Thymus (tissue), 11 donors: ENCODE measurements around the gene ZNF217. TPM values are rescaled to one million over a fixed set of nuclear protein-coding genes. Genes with fewer than 3 reads are reported as not detected.
"Not testable (repeated sequence)": the region's sequence is repeated elsewhere in the genome, so short reads cannot be mapped to it uniquely, and the experiment has no call there.

Experiments
- DNase-seq, 9 donors: peaks; one replicate each; pipeline ENCODE4 v3.0.0-alpha.2; 2013; ENCODE audit warnings: low spot score in 9 of 9, low read depth in 6 of 9, missing footprints in 1 of 9
- H3K27ac ChIP-seq, 2 donors: one replicate each; pipeline ENCODE4 v1.5.1; 2013; ENCODE audit warnings: control low read depth in 1 of 2, low read depth in 1 of 2, low read length in 1 of 2, mild to moderate bottlenecking in 1 of 2, moderate library complexity in 1 of 2
- H3K27me3 ChIP-seq, 2 donors: one replicate each; pipeline ENCODE4 v1.5.1; 2013; ENCODE audit warnings: low read length in 1 of 2; ENCODE audit not compliant: control insufficient read depth in 2 of 2, insufficient read depth in 1 of 2
- H3K36me3 ChIP-seq, 2 donors: one replicate each; pipeline ENCODE4 v1.5.1; 2013; ENCODE audit warnings: low read length in 1 of 2, mild to moderate bottlenecking in 1 of 2, moderate library complexity in 1 of 2; ENCODE audit not compliant: control insufficient read depth in 2 of 2, insufficient read depth in 2 of 2
- H3K4me1 ChIP-seq, 2 donors: one replicate each; pipeline ENCODE4 v1.5.1; 2013; ENCODE audit warnings: low read length in 2 of 2; ENCODE audit not compliant: control insufficient read depth in 2 of 2, insufficient read depth in 2 of 2
- H3K4me3 ChIP-seq, 2 donors: one replicate each; pipeline ENCODE4 v1.5.1; 2013; ENCODE audit warnings: low read length in 2 of 2, control low read depth in 1 of 2, mild to moderate bottlenecking in 1 of 2
- H3K9me3 ChIP-seq, 2 donors: one replicate each; pipeline ENCODE4 v1.5.1; 2013; ENCODE audit warnings: low read length in 1 of 2, mild to moderate bottlenecking in 1 of 2; ENCODE audit not compliant: control insufficient read depth in 2 of 2, insufficient read depth in 1 of 2
- WGBS: extraction: QIAGEN DNeasy Blood & Tissue Kit; methylation state at CpG from one replicate; pipeline ENCODE4 v1.1.7; 2013; 5-methylcytosine and 5-hydroxymethylcytosine counted together
- polyA plus RNA-seq: library from polyadenylated mRNA; stranded (reverse); fragments of 200-250 nt; gene quantifications from one replicate; pipeline ENCODE4 v1.2.3, GENCODE V29; 2013
- total RNA-seq: library from RNA; stranded (reverse); fragments of 120-200 nt; gene quantifications from one replicate; pipeline ENCODE4 v1.2.4, GENCODE V29; 2013
- donor health status: healthy.

Gene ZNF217
- total and polyA plus RNA-seq, 2 donors: 22.6 to 26.5 TPM

DNA sequence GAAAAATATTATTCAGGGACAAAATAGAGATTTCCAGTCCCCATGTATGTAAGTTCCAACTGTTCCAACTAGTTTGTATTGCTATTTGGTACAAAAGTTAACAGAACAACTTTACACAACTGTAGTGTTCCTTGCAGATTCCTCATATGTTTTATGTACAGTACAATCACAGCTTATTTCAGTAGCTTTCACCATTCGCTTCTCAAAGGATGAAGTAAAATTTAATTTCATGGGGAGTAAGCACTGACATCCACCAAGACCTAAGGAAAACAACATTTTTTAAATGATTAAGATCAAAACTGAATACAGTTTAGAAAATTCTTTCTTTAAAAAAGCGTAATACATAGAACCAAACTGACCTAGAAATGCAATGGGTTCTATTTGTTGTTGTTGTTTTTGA, 24.6 kb downstream of the ZNF217 start:
- Histone ChIP-seq H3K4me1 (no peaks in the 10 kb centered on the region), H3K4me3 (no peak overlapping the region), H3K27ac (no peak overlapping the region), H3K27me3 (no peaks in the 10 kb centered on the region), H3K36me3 (peaks cover 70 to 89% of the 10 kb centered on the region in 2 donors), H3K9me3 (no peaks in the 10 kb centered on the region)
- WGBS: 100% methylated on average over 2 of the region's 2 CpGs
- no peak for DNase-seq

DNA sequence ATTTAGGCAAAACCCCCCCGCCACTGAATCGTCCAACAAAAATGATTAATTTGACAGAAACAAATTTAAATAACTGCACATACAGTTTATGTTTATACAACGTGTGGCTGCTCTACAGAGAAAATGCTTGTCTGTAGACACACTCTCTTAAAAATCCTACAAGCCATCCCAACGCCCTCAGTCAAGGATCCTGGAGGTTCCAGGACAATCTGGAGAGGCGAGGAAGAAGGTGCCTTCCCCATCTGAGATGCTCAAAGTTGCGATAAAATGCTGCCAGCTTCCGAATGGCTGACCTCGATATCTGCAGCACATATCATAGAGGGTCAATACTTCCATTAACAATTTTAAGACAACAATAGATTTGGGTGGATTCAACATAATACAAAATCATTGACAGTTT, 25.3 kb downstream of the ZNF217 start:
- no peaks in the 10 kb centered on the region for H3K9me3 ChIP-seq
- H3K36me3 ChIP-seq: peaks cover 63 to 86% of the 10 kb centered on the region in 2 donors
- no peak for DNase-seq
- 98% methylated on average over 8 of the region's 8 CpGs for WGBS
- no peaks in the 10 kb centered on the region for H3K27me3 ChIP-seq
- no peaks in the 10 kb centered on the region for H3K4me1 ChIP-seq
- H3K27ac ChIP-seq: no peak overlapping the region
- no peak overlapping the region for H3K4me3 ChIP-seq

DNA sequence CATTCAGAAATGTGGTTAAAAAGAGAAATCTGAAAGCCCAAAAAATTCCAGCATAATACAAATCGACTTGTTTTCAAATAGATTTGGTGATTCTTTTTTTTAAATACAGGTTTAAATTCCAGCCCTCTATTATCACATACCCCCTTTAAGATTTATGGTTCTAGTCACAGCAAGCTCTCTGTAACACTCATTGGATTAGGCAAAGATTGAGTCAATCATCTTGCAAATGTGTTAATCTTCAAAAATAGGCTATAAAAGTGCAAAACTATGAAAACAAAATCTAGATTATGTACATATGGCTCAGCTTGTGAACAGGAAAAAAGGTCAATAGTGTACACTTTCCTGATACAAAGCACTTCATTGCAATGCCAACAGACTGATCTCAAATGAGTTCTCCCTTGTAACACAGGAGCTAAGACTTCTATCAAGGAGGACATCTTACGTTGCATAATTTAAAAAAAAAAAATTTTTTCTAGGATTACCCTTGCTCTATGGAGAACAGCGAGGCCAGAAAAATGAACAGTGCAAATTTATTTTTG, 26.2 kb downstream of the ZNF217 start:
- H3K9me3 ChIP-seq: no peaks in the 10 kb centered on the region
- H3K36me3 ChIP-seq: peaks cover 55 to 77% of the 10 kb centered on the region in 2 donors
- no peak overlapping the region for H3K27ac ChIP-seq
- H3K4me3 ChIP-seq: no peak overlapping the region
- DNase-seq: no peak
- 98% methylated on average over 3 of the region's 3 CpGs for WGBS
- H3K27me3 ChIP-seq: no peaks in the 10 kb centered on the region
- H3K4me1 ChIP-seq: no peaks in the 10 kb centered on the region

DNA sequence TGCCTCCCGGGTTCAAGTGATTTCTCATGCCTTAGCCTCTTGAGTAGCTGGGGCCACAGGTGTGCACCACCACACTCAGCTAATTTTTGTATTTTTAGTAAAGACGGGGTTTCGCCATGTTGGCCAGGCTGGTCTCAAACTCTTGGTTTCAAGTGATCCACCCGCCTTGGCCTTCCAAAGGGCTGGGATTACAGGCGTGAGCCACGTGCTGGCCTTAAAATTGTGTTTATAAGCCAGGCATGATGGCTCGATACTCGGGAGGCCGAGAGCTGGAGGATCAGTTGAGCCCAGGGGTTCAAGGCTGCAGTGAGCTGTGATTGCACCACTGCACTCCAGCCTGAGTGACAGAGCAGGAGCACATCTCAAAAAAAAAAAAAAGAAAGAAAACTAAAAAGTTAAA, 27.0 kb downstream of the ZNF217 start:
- not testable (repeated sequence) for H3K4me1 ChIP-seq, H3K4me3 ChIP-seq, H3K27me3 ChIP-seq, DNase-seq, H3K9me3 ChIP-seq, H3K27ac ChIP-seq
- whole genome bisulfite sequencing: 97% methylated on average over 9 of the region's 9 CpGs
- H3K36me3 ChIP-seq: peaks cover 51 to 69% of the 10 kb centered on the region in 2 donors

DNA sequence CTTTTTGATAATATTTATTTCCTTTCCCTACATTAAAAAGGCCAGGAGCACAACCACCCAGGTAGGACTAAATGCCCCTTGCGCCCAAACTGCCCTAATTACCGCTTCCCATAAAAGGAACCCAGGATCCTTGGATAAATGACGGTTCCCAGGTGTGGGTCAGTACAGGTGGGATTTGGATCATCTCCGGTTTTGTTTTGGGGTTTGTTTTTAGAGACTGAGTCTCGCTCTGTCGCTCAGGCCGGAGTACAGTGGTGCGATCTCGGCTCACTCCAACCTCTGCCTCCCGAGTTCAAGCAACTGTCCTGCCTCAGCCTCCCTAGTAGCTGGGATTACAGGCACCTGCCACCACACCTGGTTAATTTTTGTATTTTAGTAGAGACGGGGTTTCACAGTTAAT, 28.4 kb downstream of the ZNF217 start:
- WGBS: over 99% methylated on average over 11 of the region's 11 CpGs
- Histone ChIP-seq H3K27me3 (no peaks in the 10 kb centered on the region), H3K4me1 (no peaks in the 10 kb centered on the region), H3K36me3 (peaks cover 45 to 55% of the 10 kb centered on the region in 2 donors), H3K27ac (no peak overlapping the region), H3K9me3 (no peaks in the 10 kb centered on the region), H3K4me3 (no peak overlapping the region)
- no peak for DNase-seq

DNA sequence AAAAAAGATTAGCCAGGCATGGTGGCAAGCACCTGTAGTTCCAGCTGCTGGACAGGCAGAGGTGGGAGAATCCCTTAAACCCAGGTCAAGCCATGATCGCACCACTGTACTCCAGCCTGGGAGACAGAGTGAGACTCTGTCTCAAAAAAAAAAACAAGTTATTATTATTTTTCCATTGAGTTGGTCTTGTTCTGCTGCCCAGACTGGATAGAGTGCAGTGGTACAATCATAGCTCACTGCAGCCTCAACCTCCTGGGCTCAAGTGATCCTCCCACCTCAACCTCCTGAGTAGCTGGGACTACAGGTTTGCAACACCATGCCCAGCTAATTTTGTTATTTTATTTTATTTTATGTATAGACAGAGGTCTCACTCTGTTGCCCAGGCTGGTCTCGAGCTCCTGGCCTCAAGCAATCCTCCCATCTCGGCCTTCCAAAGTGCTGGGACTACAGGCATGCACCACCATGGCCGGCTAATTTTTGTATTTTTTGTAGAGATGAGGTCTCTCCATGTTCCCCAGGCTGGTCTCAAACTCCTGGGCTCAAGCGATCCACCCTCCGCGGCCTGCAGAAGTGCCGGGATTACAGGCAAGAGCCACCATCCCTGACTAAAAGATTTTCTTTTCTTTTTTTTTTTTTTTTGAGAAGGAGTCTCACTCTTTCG, 31.4 kb downstream of the ZNF217 start:
- not testable (repeated sequence) for H3K4me1 ChIP-seq, H3K4me3 ChIP-seq, DNase-seq, H3K27ac ChIP-seq, H3K9me3 ChIP-seq, H3K27me3 ChIP-seq
- WGBS: 98% methylated on average over 9 of the region's 9 CpGs
- H3K36me3 ChIP-seq: peaks cover 26 to 27% of the 10 kb centered on the region in 2 donors

DNA sequence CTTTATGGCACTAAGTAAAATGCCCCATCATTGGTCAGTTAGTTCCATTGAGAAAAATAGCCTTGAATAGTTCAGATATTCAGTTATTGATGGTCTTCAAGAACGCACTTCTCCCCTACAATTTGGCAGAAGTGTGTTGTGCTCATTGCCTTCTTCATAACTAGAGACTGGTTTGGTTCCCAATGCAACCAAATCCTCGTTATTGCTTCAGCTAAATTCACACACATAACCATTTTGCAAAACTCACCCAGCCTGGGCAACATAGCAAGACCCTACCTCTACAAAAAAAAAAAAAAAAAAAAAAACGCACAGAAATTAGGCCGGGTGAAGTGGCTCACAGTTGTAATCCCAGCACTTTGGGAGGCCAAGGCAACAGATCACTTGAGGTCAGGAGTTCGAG, 32.1 kb downstream of the ZNF217 start:
- no peak for DNase-seq
- Histone ChIP-seq H3K4me1 (no peaks in the 10 kb centered on the region), H3K27me3 (no peaks in the 10 kb centered on the region), H3K9me3 (no peaks in the 10 kb centered on the region), H3K27ac (no peak overlapping the region), H3K36me3 (peaks cover 23 to 24% of the 10 kb centered on the region in 2 donors), H3K4me3 (no peak overlapping the region)
- 97% methylated on average over 5 of the region's 5 CpGs for WGBS

DNA sequence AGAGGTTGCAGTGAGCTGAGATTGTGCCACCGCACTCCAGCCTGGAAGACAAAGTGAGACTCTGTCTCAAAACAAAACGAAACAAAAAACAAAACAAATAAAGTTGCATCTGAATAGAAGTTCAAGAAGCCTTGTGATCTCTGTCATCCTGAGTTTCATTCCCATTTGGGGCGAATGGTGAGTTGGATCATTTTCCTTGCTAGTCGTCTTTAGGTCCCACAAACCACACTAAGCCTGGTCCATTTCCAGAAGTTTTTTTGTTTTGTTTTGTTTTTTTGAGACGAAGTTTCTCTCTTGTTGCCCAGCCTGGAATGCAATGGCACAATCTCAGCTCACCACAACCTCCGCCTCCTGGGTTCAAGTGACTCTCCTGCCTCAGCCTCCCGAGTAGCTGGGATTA, 33.8 kb downstream of the ZNF217 start:
- no peak for DNase-seq
- WGBS: 97% methylated on average over 7 of the region's 7 CpGs

DNA sequence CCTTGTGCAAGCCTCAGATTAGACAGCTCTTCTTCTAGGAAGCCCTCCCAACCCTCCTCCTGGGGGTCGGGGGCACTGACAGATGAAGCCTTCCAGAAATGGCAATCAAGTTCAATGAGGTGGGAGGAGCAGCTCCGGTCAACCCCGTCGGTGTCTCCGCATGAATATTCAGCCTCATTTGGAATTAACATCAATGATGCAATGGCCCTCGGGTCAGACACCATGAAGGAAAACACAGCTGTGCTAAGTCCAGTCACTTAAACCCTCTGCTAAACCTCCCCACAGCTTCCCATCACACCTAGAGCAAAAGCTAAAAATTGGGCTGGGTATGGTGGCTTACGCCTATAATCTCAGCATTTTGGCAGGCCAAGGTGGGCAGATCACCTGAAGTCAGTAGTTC, 36.5 kb downstream of the ZNF217 start:
- WGBS: 90% methylated on average over 7 of the region's 7 CpGs
- H3K27me3 ChIP-seq: no peaks in the 10 kb centered on the region
- H3K4me3 ChIP-seq: no peak overlapping the region
- peaks cover 0 to 7% of the 10 kb centered on the region in 2 donors for H3K36me3 ChIP-seq
- H3K9me3 ChIP-seq: no peaks in the 10 kb centered on the region
- H3K27ac ChIP-seq: no peak overlapping the region
- no peak for DNase-seq
- H3K4me1 ChIP-seq: no peaks in the 10 kb centered on the region

More for the DNA sequence above, 33.8 kb downstream of the ZNF217 start:
- Histone ChIP-seq H3K27me3 (no peaks in the 10 kb centered on the region), H3K36me3 (peaks cover 6 to 7% of the 10 kb centered on the region in 2 donors), H3K4me3 (no peak overlapping the region), H3K4me1 (no peaks in the 10 kb centered on the region), H3K27ac (no peak overlapping the region), H3K9me3 (no peaks in the 10 kb centered on the region)
